T-helper 1 cell treated with Interleukin-12 subunit alpha and Interleukin-12 subunit beta and Interleukin-4 antibody, amounts not matched to agents 30 μg/mL and 1 μg/mL, for 36 hours (primary cell): ENCODE results near the gene CAMKV.
"Not testable (repeated sequence)": the region's sequence is repeated elsewhere in the genome, so short reads cannot be mapped to it uniquely, and the experiment has no call there.

Experiments
- H3K27ac Mint-ChIP-seq: one replicate; pipeline ENCODE4 v1.8.0; 2021; ENCODE audit warnings: mild to moderate bottlenecking, mixed read lengths
- H3K27me3 Mint-ChIP-seq: one replicate; pipeline ENCODE4 v1.8.0; 2021; ENCODE audit warnings: low read depth, mixed read lengths
- H3K36me3 Mint-ChIP-seq: one replicate; pipeline ENCODE4 v1.8.0; 2021; ENCODE audit warnings: low read depth, mixed read lengths
- H3K4me1 Mint-ChIP-seq: one replicate; pipeline ENCODE4 v1.8.0; 2021; ENCODE audit warnings: low read depth, mixed read lengths
- H3K4me3 Mint-ChIP-seq: one replicate; pipeline ENCODE4 v1.8.0; 2021; ENCODE audit warnings: mild to moderate bottlenecking, moderate library complexity, mixed read lengths
- H3K9me3 Mint-ChIP-seq: one replicate; pipeline ENCODE4 v1.8.0; 2021; ENCODE audit warnings: mixed read lengths

Gene CAMKV

DNA sequence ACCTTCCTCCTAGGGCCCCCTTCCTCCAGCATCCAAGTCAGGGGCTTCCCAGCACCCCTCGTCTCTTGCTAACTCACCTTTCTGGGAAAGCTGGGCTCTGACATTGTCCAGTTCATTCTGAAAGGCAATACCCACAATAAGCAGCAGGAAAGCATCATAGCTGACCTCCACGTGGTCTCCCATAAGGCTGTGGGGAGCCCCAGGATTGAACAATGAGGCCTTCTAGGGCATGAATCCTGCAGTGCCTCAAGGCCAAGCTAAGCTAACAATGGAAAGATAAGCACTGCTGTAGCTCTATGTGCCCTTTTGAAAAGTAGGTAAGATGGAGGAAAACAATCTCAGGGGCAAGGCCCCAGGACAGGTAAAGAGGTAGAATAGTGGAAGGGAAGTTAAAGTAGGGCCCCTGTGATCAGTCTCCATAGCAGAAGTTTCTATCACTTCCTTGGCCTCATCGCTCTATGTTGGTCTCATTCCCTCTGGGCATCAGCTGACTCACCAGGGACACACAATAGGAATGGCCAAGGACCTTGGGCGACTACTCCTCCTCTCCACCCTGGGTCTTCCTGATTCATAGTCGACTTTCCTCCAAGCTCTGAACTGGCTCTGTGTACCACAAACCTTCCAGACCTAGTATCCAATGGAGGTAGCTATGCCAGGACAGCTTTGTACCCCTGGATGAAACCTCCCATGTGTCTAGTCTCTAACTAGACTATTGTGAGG, 25.1 kb downstream of the CAMKV start:
- Mint-ChIP-seq H3K4me3 (no peak overlapping the region), H3K27ac (no peak overlapping the region), H3K9me3 (no peaks in the 10 kb centered on the region), H3K36me3 (peaks cover 4% of the 10 kb centered on the region), H3K4me1 (no peaks in the 10 kb centered on the region), H3K27me3 (no peaks in the 10 kb centered on the region)

DNA sequence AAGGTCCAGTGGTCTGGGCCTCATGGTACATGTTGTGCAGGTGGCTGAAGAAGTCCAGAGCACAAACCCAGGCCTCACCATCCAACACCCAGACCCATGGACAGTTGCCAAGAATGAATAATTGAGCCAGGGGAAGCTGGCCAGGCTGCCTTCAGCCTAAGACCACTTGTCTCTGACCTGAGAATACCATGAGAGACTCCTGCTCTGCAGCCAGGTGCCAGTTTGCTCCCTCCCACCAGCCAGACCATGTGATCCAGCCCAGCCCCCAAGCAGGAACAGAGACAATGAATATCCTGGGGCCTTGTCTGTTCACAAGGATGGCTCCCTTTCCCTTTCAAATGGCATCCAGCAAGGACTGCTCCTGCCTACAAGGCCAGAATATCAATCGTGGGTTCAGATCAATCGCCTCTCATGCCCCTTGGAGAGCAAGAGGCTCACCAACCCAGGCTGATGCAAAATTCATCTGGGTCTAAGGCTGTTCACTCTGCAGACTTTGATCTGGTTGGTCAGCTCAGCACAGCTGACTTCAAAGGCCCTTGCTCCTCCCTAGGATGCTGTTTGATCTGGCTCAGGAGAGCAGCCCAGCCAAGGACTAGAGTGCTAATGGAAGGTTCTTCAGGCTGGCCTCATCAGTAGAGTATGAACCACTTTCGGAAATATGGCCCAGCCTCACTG, 26.7 kb downstream of the CAMKV start:
- H3K36me3 Mint-ChIP-seq: peaks cover 7% of the 10 kb centered on the region
- H3K4me1 Mint-ChIP-seq: peaks cover 2% of the 10 kb centered on the region
- no peak overlapping the region for H3K27ac Mint-ChIP-seq
- no peaks in the 10 kb centered on the region for H3K9me3 Mint-ChIP-seq
- no peak overlapping the region for H3K4me3 Mint-ChIP-seq
- H3K27me3 Mint-ChIP-seq: no peaks in the 10 kb centered on the region

DNA sequence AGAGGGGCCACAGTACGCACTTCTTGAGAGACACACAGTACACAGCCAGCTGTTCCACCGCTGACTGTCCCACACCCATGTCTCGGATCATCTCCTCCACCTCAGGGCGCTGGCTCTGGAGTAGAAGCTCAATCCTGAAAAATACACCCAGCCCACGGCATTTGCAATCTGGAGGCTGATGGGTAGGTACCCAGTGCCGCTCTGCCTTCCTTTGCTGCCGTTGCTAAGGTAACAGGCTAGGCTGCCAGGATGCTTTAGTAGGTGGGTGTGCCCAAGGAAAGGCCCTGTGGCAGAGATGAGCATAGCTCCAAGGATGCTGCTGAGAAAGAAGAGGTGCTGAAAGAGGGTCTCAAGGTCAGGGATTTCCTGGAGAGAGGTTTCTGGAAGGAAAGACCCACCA, 27.9 kb downstream of the CAMKV start:
- H3K9me3 Mint-ChIP-seq: no peaks in the 10 kb centered on the region
- H3K27ac Mint-ChIP-seq: no peak overlapping the region
- peaks cover 8% of the 10 kb centered on the region for H3K36me3 Mint-ChIP-seq
- no peaks in the 10 kb centered on the region for H3K27me3 Mint-ChIP-seq
- peaks cover 2% of the 10 kb centered on the region for H3K4me1 Mint-ChIP-seq
- H3K4me3 Mint-ChIP-seq: no peak overlapping the region

DNA sequence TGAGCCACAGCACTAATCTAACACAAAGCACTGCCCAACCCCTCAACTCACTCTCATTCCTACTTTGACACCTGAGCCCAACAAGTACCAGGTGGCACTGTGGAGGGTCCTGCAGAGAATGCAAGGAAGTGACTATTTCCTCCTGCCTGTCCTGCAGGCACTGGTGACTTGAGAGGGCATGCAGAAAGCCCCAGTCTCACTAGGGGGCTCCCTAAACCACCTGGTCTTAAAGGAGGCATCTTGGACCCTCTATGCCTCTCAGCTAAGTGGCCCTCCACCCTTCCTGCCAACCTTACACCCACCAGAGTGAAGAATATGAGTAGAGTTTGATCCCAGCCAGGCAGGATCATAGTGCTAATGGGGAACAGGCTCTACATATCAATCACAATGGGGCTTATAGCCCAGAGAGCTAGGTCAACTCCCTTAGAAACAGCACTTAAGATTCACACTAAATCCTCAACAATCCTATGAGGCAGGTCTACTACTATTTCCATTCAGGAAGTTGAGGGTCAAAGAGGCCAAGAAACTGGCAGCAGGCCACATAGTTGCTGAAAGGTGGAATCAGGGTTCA, 28.5 kb downstream of the CAMKV start:
- Mint-ChIP-seq H3K4me3 (no peak overlapping the region), H3K9me3 (no peaks in the 10 kb centered on the region), H3K27me3 (no peaks in the 10 kb centered on the region), H3K27ac (no peak overlapping the region), H3K4me1 (peaks cover 2% of the 10 kb centered on the region), H3K36me3 (peaks cover 8% of the 10 kb centered on the region)

DNA sequence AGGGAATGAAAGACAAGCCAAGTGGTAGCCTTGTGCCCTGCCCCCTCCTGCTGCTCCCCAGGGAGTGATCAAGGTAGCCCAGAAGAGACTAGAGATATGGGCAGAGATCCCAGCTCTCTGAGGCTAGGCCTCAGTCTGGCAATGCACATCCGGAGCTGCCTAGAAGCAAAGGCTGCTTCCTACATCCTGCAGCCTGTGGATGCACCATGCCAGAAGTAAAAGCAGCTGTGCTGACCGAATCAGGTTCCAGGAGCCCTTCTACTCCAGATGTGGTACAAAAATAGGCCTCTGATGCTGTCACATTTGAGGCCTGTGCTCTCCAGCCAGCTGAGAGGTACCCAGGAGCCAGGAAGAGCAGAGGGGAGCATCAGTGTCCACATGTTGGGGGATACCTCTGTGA, 29.3 kb downstream of the CAMKV start:
- Mint-ChIP-seq H3K36me3 (peaks cover 8% of the 10 kb centered on the region), H3K27ac (no peak overlapping the region), H3K9me3 (no peaks in the 10 kb centered on the region), H3K4me1 (peaks cover 2% of the 10 kb centered on the region), H3K4me3 (no peak overlapping the region), H3K27me3 (no peaks in the 10 kb centered on the region)

DNA sequence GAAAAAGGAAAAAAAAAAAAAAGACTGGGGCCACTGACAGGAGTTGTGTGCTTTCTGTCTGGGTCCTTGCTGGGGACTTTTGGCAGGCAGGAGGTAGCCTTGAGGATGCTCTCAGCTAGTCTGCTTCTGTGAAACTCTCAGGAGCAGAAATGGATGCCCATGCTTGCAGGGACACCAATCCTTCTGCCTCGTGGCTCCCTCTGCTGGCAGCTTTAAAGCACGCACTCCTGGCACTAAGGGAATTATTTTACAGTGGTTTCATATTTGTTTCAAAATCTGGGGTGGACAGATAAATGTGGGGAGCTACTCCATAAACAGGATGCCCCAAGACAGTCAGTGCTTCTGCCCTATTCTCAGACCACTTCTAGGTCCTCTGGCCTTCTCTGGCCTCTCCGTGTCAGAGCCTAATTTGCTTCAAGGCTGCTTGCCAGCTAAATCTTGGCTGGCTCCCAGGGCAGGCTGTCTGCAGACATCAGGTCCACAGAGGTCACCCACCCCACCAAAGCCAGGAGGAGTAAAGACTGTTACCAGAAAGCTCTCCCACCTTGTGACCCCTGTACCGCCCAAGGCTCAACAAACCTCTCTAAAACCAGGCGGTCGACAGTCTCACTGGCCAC, 30.4 kb downstream of the CAMKV start:
- peaks cover 9% of the 10 kb centered on the region for H3K36me3 Mint-ChIP-seq
- H3K27me3 Mint-ChIP-seq: no peaks in the 10 kb centered on the region
- H3K27ac Mint-ChIP-seq: peak overlapping the region; percentile 64
- peaks cover 2% of the 10 kb centered on the region for H3K4me1 Mint-ChIP-seq
- no peaks in the 10 kb centered on the region for H3K9me3 Mint-ChIP-seq
- no peak overlapping the region for H3K4me3 Mint-ChIP-seq

DNA sequence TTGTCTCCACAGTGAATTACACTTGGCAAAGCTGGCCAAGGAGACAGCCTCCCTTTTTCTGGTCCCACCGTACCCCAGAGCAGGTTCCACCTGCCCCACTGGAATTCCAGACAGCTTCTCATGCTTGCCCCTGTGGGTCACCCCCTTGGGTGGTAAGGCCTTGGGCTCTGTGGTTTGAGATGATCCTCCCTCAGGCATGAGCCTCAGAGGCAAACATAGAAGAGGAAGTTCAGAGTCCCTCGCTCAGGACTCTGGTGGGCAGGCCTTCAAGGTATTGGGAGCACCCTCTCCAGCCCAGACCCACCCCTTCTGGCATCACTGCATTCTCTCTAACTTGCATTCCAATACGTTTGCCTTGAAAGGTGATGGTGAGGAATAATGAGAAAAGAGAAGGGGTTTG, 38.4 kb downstream of the CAMKV start:
- no peaks in the 10 kb centered on the region for H3K4me1 Mint-ChIP-seq
- peaks cover 12% of the 10 kb centered on the region for H3K36me3 Mint-ChIP-seq
- no peak overlapping the region for H3K27ac Mint-ChIP-seq
- H3K9me3 Mint-ChIP-seq: no peaks in the 10 kb centered on the region
- H3K27me3 Mint-ChIP-seq: no peaks in the 10 kb centered on the region
- no peak overlapping the region for H3K4me3 Mint-ChIP-seq

DNA sequence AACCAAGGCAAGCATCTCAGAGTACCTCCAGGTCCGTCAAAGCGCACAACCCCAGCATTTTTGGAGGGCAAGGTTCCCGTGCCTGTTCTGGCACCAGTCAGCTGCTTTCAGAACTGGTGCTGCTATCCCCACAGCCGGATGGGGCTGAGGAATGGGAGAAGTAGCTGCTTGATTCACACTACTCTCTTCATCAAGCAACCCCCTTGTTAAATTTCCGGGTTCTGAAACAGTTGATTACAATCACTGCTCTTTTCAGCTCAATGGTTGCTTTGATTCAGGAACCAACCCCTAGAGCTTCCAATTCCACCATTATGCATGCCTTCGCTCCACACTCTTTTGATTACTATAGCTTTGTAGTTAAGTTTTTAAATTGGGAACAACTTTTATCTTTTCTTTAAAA, 43.7 kb downstream of the CAMKV start:
- no peaks in the 10 kb centered on the region for H3K27me3 Mint-ChIP-seq
- no peaks in the 10 kb centered on the region for H3K9me3 Mint-ChIP-seq
- H3K4me3 Mint-ChIP-seq: no peak overlapping the region
- H3K27ac Mint-ChIP-seq: no peak overlapping the region
- no peaks in the 10 kb centered on the region for H3K4me1 Mint-ChIP-seq
- peaks cover 7% of the 10 kb centered on the region for H3K36me3 Mint-ChIP-seq

DNA sequence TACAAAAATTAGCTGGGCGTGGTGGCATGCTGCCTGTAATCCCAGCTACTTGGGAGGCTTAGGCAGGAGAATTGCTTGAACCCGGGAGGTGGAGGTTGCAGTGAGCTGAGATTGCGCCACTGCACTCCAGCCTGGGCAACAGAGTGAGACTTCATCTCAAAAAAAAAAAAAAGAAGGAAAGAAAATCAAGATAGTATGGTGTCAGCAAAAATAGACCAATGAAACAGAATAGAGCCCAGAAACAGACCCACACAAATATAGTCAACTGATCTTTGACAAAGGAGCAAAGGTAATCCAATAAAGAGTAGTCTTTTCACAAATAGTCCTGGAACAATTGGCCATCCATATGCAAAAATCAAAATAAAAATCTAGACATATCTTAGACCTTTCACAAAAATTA, 46.6 kb downstream of the CAMKV start:
- H3K27me3 Mint-ChIP-seq, H3K27ac Mint-ChIP-seq, H3K4me1 Mint-ChIP-seq, H3K4me3 Mint-ChIP-seq, H3K9me3 Mint-ChIP-seq, H3K36me3 Mint-ChIP-seq: not testable (repeated sequence)

DNA sequence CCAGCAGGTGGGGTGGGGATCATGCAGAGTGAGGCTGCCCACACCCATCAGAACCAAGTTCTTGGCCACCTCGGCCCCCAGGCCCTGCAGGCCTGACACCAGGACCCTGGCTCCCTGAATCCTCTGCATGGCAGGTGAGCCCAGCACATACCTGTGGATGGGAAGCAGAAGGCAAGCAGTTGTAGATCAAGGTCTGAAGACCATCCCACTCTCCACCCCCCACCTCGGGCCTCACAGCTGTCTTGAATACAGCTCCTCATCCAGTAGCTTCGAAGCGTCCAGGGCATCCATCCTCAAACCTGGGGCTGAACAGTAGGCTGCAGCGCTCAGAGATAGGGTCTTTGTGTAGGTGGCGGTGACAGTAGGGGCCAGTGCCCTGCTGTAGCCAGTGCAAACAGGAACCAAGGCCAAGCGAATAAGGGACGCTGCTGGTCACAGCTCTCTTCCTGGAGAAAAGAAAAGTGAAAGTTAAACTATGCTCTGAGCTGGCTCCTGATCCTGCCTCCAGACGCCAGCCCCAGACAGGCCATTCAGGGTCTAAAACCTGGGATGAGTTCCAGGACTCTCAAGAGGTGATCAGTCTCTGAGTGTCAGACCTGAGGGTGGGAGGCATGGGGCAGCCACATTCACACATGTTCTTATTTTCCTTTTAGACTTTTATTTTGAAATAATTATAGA, 56.1 kb downstream of the CAMKV start, which contains the start of gene UBA7:
TSS of gene UBA7 (minus strand) at position 457 of the 678 bp plus-strand sequence. CDS start at position 291, 166 bp downstream.
- peaks cover 22% of the 10 kb centered on the region for H3K4me1 Mint-ChIP-seq
- no peaks in the 10 kb centered on the region for H3K27me3 Mint-ChIP-seq
- peak within 1 kb of the TSS; percentile 92 for H3K27ac Mint-ChIP-seq
- peaks cover 23% of the 10 kb centered on the region for H3K36me3 Mint-ChIP-seq
- peak within 1 kb of the TSS; percentile 96 for H3K4me3 Mint-ChIP-seq
- H3K9me3 Mint-ChIP-seq: no peaks in the 10 kb centered on the region

DNA sequence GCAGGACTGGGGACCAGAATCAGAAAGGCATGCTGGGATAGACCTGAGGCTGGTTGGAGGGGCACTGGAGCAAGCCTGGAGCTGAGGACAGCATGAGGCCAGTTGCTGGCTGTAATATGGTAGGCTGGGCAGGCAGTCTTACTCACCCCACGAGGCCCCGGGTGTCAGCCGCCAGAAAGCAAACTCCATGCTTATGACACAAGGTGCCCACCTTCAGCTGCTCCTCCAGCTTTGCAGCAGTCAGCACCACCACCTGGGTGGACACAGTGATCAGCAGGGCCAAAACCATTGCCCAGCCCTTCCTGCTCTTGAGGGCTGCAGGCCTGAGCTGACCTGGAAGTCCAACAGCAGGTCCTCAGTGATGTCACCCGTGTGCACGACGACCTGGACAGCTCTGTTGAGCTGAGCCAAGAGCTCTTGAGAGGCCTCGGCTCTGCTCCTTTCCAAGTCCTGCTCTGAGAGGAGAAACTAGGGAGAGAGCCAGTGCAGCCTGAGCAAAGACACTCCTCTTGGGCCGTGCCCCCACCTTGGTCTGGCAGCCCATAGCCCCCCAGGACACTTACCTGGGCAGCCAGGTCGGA, 56.7 kb downstream of the CAMKV start:
- Mint-ChIP-seq H3K27ac (peak overlapping the region; percentile 92), H3K9me3 (no peaks in the 10 kb centered on the region), H3K36me3 (peaks cover 28% of the 10 kb centered on the region), H3K4me3 (peak overlapping the region; percentile 96), H3K27me3 (no peaks in the 10 kb centered on the region), H3K4me1 (peaks cover 22% of the 10 kb centered on the region)
